Type B pancreatic cell (in vitro differentiated cells): ENCODE data around the gene DEK. TPM values are rescaled to one million over a fixed set of nuclear protein-coding genes. Genes with fewer than 3 reads are reported as not detected.

Experiments used
- DNase-seq: peaks from one replicate; pipeline ENCODE4 v3.0.0; 2021; ENCODE audit warnings: mixed read lengths; ENCODE audit not compliant: unreplicated experiment; ENCODE audit errors: extremely low spot score
- H3K27ac Mint-ChIP-seq: 2 replicates; pipeline ENCODE4 v1.8.0; 2021; ENCODE audit warnings: mild to moderate bottlenecking, mixed read lengths
- H3K27me3 Mint-ChIP-seq: 2 replicates; pipeline ENCODE4 v1.8.0; 2021; ENCODE audit warnings: mixed read lengths
- H3K36me3 Mint-ChIP-seq: 2 replicates; pipeline ENCODE4 v1.8.0; 2021; ENCODE audit warnings: mixed read lengths
- H3K4me1 Mint-ChIP-seq: one replicate; pipeline ENCODE4 v1.8.0; 2021; ENCODE audit warnings: mixed read lengths; ENCODE audit not compliant: unreplicated experiment
- H3K4me3 Mint-ChIP-seq: 2 replicates; pipeline ENCODE4 v1.8.0; 2021; ENCODE audit warnings: mild to moderate bottlenecking, mixed read lengths
- H3K9me3 Mint-ChIP-seq: 2 replicates; pipeline ENCODE4 v1.8.0; 2021; ENCODE audit warnings: mixed read lengths
- CTCF ChIP-seq: fragments of 200-600 bp; sonication (generic); conservative IDR thresholded peaks from 2 replicates; pipeline ENCODE4 v1.5.0; 2021; ENCODE audit warnings: antibody characterized with exemption, mild to moderate bottlenecking
- total RNA-seq: library from RNA; stranded (reverse); gene quantifications from 2 replicates; pipeline ENCODE4 v1.2.1, GENCODE V29; 2021; ENCODE audit warnings: low replicate concordance

The DEK gene
- total RNA-seq, 1 donor from 2014 or later, result 124 TPM

DNA sequence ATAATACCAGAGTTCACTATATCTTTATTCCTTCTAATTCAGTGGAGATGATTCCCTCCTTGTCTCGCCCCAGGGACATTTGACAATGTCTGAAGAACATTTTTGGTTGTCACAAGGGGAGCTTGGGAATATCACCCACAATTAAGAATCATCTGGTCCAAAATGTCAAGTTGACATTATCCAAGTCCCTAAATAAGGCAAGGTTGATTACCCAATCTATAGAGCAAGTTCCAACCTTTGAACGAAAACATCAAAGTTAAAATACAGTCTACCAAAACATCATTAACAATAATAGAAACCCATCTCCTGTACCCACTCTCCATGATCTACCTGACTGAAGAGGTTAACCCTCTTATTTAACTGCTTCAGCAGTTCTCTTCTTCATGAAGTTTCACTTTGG lies 15.6 kb downstream of the DEK start:
- no peak for DNase-seq
- peaks cover 60% of the 10 kb centered on the region for H3K36me3 Mint-ChIP-seq
- no peaks in the 10 kb centered on the region for H3K9me3 Mint-ChIP-seq
- H3K4me3 Mint-ChIP-seq, result no peak overlapping the region
- no peak for TF ChIP-seq CTCF
- H3K4me1 Mint-ChIP-seq, result no peaks in the 10 kb centered on the region
- H3K27me3 Mint-ChIP-seq, result no peaks in the 10 kb centered on the region
- no peak overlapping the region for H3K27ac Mint-ChIP-seq

DNA sequence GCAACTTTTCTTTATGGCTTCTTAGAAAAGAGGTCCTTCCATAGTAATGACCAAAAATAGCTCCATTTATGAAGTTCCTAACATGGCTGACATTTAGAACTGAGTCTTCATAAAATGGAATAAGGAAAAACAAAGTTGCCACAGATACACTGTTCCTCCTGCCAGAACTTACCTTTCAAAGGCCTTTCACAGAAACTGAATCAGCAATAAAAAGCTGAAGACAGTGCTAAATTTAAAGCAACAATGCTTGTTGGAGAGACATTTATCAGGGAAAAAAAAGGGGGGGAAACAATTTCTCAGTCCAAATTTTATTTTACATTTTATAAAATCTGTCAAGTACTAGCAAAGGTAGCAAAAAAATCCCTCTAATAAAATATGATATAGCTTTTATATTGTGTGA lies 17.3 kb downstream of the DEK start:
- no peak for DNase-seq
- Mint-ChIP-seq H3K27ac (no peak overlapping the region), H3K36me3 (peaks cover 67% of the 10 kb centered on the region), H3K4me3 (no peak overlapping the region), H3K27me3 (no peaks in the 10 kb centered on the region), H3K9me3 (no peaks in the 10 kb centered on the region), H3K4me1 (no peaks in the 10 kb centered on the region)
- no peak for TF ChIP-seq CTCF

DNA sequence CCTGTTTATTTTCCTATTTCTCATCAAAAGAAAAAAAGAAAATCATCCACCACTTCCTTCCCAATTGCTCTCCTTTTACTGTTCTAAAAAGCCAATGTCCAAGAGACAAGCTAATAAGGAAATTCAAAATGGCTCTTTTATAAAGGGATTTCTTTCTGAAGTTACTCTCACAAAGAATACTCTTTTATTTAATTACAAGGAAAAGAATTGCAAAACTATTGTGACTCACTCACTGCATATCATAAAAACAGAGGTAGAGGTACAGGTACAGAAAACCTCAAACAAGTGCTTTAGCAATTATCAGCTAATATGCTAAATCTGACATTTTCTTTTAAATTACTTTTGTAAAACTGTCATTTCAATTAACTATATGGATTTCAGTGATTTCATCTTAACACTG lies 18.1 kb downstream of the DEK start:
- no peaks in the 10 kb centered on the region for H3K9me3 Mint-ChIP-seq
- peaks cover 67% of the 10 kb centered on the region for H3K36me3 Mint-ChIP-seq
- no peak for DNase-seq
- no peaks in the 10 kb centered on the region for H3K27me3 Mint-ChIP-seq
- no peak overlapping the region for H3K4me3 Mint-ChIP-seq
- no peak overlapping the region for H3K27ac Mint-ChIP-seq
- peaks cover 3% of the 10 kb centered on the region for H3K4me1 Mint-ChIP-seq
- TF ChIP-seq CTCF, result no peak

DNA sequence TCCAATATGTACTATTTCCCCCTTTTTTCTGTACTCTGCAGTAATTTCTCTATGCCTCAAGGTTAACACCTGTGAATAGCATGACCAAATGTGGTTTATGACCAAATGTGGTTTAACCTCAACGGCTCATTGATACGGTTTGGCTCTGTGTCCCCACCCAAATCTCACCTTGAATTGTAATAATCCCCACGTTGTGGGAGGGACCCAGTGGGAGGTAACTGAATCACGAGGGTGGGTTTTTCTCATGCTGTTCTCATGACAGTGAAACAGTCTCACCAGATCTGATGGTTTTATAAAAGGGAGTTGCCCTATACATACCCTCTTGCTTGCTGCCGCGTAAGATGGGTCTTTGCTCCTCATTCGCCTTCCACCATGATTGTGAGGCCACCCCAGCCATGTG lies 18.7 kb downstream of the DEK start:
- Mint-ChIP-seq H3K36me3 (peaks cover 72% of the 10 kb centered on the region), H3K4me3 (no peak overlapping the region), H3K27ac (no peak overlapping the region), H3K4me1 (peaks cover 6% of the 10 kb centered on the region), H3K9me3 (no peaks in the 10 kb centered on the region), H3K27me3 (no peaks in the 10 kb centered on the region)
- DNase-seq, result no peak
- no peak for TF ChIP-seq CTCF

DNA sequence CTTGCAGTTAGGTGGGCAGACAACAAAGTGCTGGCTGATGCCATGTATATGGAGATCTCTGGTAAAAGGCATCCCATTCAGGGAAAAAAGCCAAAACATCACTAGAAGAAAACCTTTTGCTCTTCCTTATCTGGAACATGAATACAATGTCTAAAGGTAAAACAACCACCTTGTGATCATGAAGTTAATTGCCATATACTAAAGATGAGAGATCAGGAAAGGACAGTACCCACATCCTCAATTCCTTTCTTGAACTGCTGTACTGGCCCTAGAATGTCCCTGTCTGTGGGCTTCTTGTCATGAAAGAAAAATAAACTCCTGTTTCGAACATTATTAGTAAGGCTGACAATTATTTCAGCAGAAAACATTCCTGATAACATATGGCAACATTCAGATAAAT lies 19.3 kb downstream of the DEK start:
- no peaks in the 10 kb centered on the region for H3K27me3 Mint-ChIP-seq
- peaks cover 72% of the 10 kb centered on the region for H3K36me3 Mint-ChIP-seq
- peaks cover 6% of the 10 kb centered on the region for H3K4me1 Mint-ChIP-seq
- no peak for DNase-seq
- no peaks in the 10 kb centered on the region for H3K9me3 Mint-ChIP-seq
- H3K4me3 Mint-ChIP-seq, result no peak overlapping the region
- no peak overlapping the region for H3K27ac Mint-ChIP-seq
- TF ChIP-seq CTCF, result no peak

DNA sequence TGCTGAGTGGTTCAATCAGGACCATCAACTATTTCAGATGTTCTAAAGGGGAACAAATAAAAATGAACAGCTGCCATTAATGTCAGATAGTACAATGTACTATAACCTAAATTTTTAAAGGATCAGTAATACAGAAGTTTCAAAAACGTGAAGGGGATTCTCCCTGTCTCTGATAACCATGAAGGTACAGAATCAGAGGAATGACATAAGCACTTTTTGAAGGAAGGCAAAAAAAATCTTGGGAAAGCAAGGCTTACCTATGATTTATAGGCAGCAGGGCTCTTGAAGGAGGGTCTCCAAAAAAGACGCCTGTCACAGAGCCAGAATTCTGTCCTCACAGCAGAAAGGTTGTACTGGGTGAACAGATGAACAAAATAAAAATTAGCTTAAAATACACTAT lies 20.1 kb downstream of the DEK start:
- no peaks in the 10 kb centered on the region for H3K27me3 Mint-ChIP-seq
- TF ChIP-seq CTCF, result no peak
- peaks cover 71% of the 10 kb centered on the region for H3K36me3 Mint-ChIP-seq
- no peak overlapping the region for H3K27ac Mint-ChIP-seq
- H3K4me1 Mint-ChIP-seq, result peaks cover 6% of the 10 kb centered on the region
- no peak overlapping the region for H3K4me3 Mint-ChIP-seq
- DNase-seq, result no peak
- no peaks in the 10 kb centered on the region for H3K9me3 Mint-ChIP-seq
